Endometrium (tissue), 2 donors: ENCODE results near the gene PRSS50.
"Not testable (repeated sequence)": the region's sequence is repeated elsewhere in the genome, so short reads cannot be mapped to it uniquely, and the experiment has no call there.

Experiments
- FAIRE-seq: peaks from 2 replicates; lab custom pipeline; 2012; peaks lifted over from hg19 to GRCh38; lab: Jason Lieb, UNC
- donor health status: control.
- donor health status: control.

PRSS50 gene

GRCh38 chr3:46717447-46718231 lies at the start of gene PRSS50:
TSS of gene PRSS50 (minus strand) at chr3:46717869. CDS start at chr3:46717824, 45 bp downstream.
- FAIRE-seq: no peak

GRCh38 chr3:46764206-46764605 lies 46.5 kb upstream of the PRSS50 start:
- no peak for FAIRE-seq

GRCh38 chr3:46763178-46763577 lies 45.5 kb upstream of the PRSS50 start:
- no peak for FAIRE-seq

- no peak for FAIRE-seq
These were observed 41.8 kb upstream of the PRSS50 start for GRCh38 chr3:46759239-46760167.

GRCh38 chr3:46756642-46757041 lies 39.0 kb upstream of the PRSS50 start:
- FAIRE-seq: no peak

GRCh38 chr3:46755646-46756045 lies 38.0 kb upstream of the PRSS50 start:
- no peak for FAIRE-seq

GRCh38 chr3:46753127-46753526 lies 35.5 kb upstream of the PRSS50 start:
- FAIRE-seq: not testable (repeated sequence)

GRCh38 chr3:46750555-46751038 lies 32.9 kb upstream of the PRSS50 start:
- FAIRE-seq: no peak

GRCh38 chr3:46749129-46749528 lies 31.5 kb upstream of the PRSS50 start:
- FAIRE-seq: no peak

- no peak for FAIRE-seq
These were observed 30.5 kb upstream of the PRSS50 start for GRCh38 chr3:46748170-46748569.

- FAIRE-seq: no peak
These were observed 29.0 kb upstream of the PRSS50 start for GRCh38 chr3:46746711-46747110.

GRCh38 chr3:46742992-46743585 lies 25.4 kb upstream of the PRSS50 start:
- no peak for FAIRE-seq

- not testable (repeated sequence) for FAIRE-seq
These were observed 21.9 kb upstream of the PRSS50 start for GRCh38 chr3:46739565-46739964.

- no peak for FAIRE-seq
These were observed 19.7 kb upstream of the PRSS50 start for GRCh38 chr3:46737329-46737731.

GRCh38 chr3:46736006-46736872 lies 18.6 kb upstream of the PRSS50 start:
- FAIRE-seq: no peak

GRCh38 chr3:46734773-46735172 lies 17.1 kb upstream of the PRSS50 start:
- FAIRE-seq: no peak

GRCh38 chr3:46733026-46733800 lies 15.5 kb upstream of the PRSS50 start:
- no peak for FAIRE-seq

GRCh38 chr3:46731795-46732194 lies 14.1 kb upstream of the PRSS50 start:
- no peak for FAIRE-seq

- no peak for FAIRE-seq
These were observed 13.2 kb upstream of the PRSS50 start for GRCh38 chr3:46730819-46731218.

- no peak for FAIRE-seq
These were observed 11.4 kb upstream of the PRSS50 start for GRCh38 chr3:46729038-46729437.
